Loucy (cell line): ENCODE measurements around the gene ALOX15.
"Not testable (repeated sequence)": the region's sequence is repeated elsewhere in the genome, so short reads cannot be mapped to it uniquely, and the experiment has no call there.

ENCODE experiments used
- H2AFZ ChIP-seq: fragments of 200-600 bp; sonication (generic); 2 replicates; pipeline ENCODE4 v1.6.0; 2016; ENCODE audit warnings: antibody characterized with exemption, mild to moderate bottlenecking, low read length, moderate library complexity
- H3F3A ChIP-seq: fragments of 200-600 bp; 2 replicates; pipeline ENCODE4 v1.6.0; 2016; ENCODE audit warnings: antibody characterized with exemption, low read depth, mild to moderate bottlenecking
- H3K27me3 ChIP-seq: fragments of 200-600 bp; sonication (generic); 2 replicates; pipeline ENCODE4 v1.6.1; 2014; ENCODE audit warnings: low read length, mild to moderate bottlenecking; ENCODE audit not compliant: insufficient read depth, poor library complexity, severe bottlenecking
- H3K36me3 ChIP-seq: fragments of 200-600 bp; sonication (generic); 2 replicates; pipeline ENCODE4 v1.6.1; 2016; ENCODE audit warnings: low read length; ENCODE audit not compliant: insufficient read depth
- H3K4me1 ChIP-seq: fragments of 200-600 bp; sonication (generic); 2 replicates; pipeline ENCODE4 v1.5.1; 2014; ENCODE audit warnings: low read length, mild to moderate bottlenecking; ENCODE audit not compliant: insufficient read depth, poor library complexity, severe bottlenecking
- H3K4me2 ChIP-seq: fragments of 200-600 bp; sonication (generic); 2 replicates; pipeline ENCODE4 v1.6.0; 2014; ENCODE audit warnings: antibody characterized with exemption, low read length, low read depth, mild to moderate bottlenecking; ENCODE audit not compliant: poor library complexity, severe bottlenecking
- H3K4me3 ChIP-seq: fragments of 200-600 bp; sonication (generic); 2 replicates; pipeline ENCODE4 v1.5.1; 2014; ENCODE audit warnings: low read length, mild to moderate bottlenecking, mixed read lengths; ENCODE audit not compliant: poor library complexity, severe bottlenecking
- H3K79me2 ChIP-seq: fragments of 200-600 bp; sonication (generic); 2 replicates; pipeline ENCODE4 v1.6.1; 2014; ENCODE audit warnings: low read length; ENCODE audit not compliant: insufficient read depth
- H3K9ac ChIP-seq: fragments of 200-600 bp; sonication (generic); 2 replicates; pipeline ENCODE4 v1.6.0; 2014; ENCODE audit warnings: mild to moderate bottlenecking, low read depth, low read length, moderate library complexity; ENCODE audit not compliant: poor library complexity, severe bottlenecking
- H3K9me2 ChIP-seq: fragments of 200-600 bp; sonication (generic); replicated peaks from 2 replicates; pipeline ENCODE4 v1.6.1; 2016; ENCODE audit warnings: low read depth, low read length, mixed read lengths
- H3K9me3 ChIP-seq: fragments of 200-600 bp; sonication (generic); 2 replicates; pipeline ENCODE4 v1.6.1; 2014; ENCODE audit warnings: mild to moderate bottlenecking, antibody characterized with exemption, low read length, low read depth; ENCODE audit not compliant: insufficient read depth
- H4K20me1 ChIP-seq: fragments of 200-600 bp; sonication (generic); 2 replicates; pipeline ENCODE4 v1.6.0; 2014; ENCODE audit warnings: antibody characterized with exemption, low read length, mild to moderate bottlenecking; ENCODE audit not compliant: insufficient read depth, poor library complexity, severe bottlenecking
- CTCF ChIP-seq: fragments of 200-600 bp; sonication (generic); conservative IDR thresholded peaks from 2 replicates; pipeline ENCODE4 v1.5.1; 2014; ENCODE audit warnings: mild to moderate bottlenecking, antibody characterized with exemption, low read length
- EZH2phosphoT487 ChIP-seq: fragments of 200-600 bp; IDR thresholded peaks from 2 replicates; pipeline ENCODE4 v1.6.1; 2018; ENCODE audit warnings: antibody characterized with exemption, mild to moderate bottlenecking, moderate library complexity, borderline replicate concordance

The ALOX15 gene

GRCh38 chr17:4643676-4644075, 2.2 kb upstream of the ALOX15 start:
- no peak overlapping the region for H3K4me3 ChIP-seq
- H4K20me1 ChIP-seq: no peaks in the 10 kb centered on the region
- H3F3A ChIP-seq: no peaks in the 10 kb centered on the region
- TF ChIP-seq CTCF: no peak
- TF ChIP-seq EZH2phosphoT487: no peak
- no peaks in the 10 kb centered on the region for H3K79me2 ChIP-seq
- H3K4me2 ChIP-seq: no peak overlapping the region
- H2AFZ ChIP-seq: no peak overlapping the region
- H3K4me1 ChIP-seq: no peaks in the 10 kb centered on the region
- H3K9me2 ChIP-seq: no peaks in the 10 kb centered on the region
- no peak overlapping the region for H3K9ac ChIP-seq
- H3K36me3 ChIP-seq: no peaks in the 10 kb centered on the region
- H3K27me3 ChIP-seq: no peaks in the 10 kb centered on the region
- H3K9me3 ChIP-seq: no peaks in the 10 kb centered on the region

DNA sequence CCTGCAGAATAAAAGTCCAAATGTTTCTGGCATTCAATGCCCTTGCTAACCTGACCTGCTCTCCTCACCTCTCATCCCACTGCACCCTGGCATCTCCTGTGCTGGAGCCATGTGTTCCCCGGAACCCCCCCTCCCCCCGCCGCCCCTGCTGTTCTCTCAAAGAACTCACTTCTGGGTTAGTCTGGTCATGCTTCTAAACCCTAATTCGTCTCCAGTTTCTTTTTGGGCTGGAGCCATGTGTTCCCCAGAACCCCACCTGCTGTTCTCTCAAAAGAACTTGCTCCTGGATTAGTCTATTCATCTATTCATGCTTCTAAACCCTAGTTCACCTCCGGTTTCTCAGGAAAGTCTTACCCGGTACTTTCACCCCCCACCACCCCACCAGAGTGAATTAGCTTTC, 808 bp upstream of the ALOX15 start:
- Histone ChIP-seq H3F3A (no peaks in the 10 kb centered on the region), H3K9ac (no peak overlapping the region), H3K4me1 (no peaks in the 10 kb centered on the region), H3K9me2 (no peaks in the 10 kb centered on the region), H4K20me1 (no peaks in the 10 kb centered on the region), H3K79me2 (no peaks in the 10 kb centered on the region), H2AFZ (no peak overlapping the region), H3K4me3 (no peak overlapping the region), H3K27me3 (no peaks in the 10 kb centered on the region), H3K4me2 (no peak overlapping the region), H3K36me3 (no peaks in the 10 kb centered on the region), H3K9me3 (no peaks in the 10 kb centered on the region)
- TF ChIP-seq CTCF (no peak), EZH2phosphoT487 (no peak)

GRCh38 chr17:4640569-4641188, 799 bp downstream of the ALOX15 start:
- not testable (repeated sequence) for H3K9ac ChIP-seq, H3K9me2 ChIP-seq, H3K4me2 ChIP-seq, H3F3A ChIP-seq, H4K20me1 ChIP-seq, H3K4me3 ChIP-seq, H3K79me2 ChIP-seq, H3K36me3 ChIP-seq, H3K4me1 ChIP-seq, H3K27me3 ChIP-seq, H2AFZ ChIP-seq, H3K9me3 ChIP-seq

DNA sequence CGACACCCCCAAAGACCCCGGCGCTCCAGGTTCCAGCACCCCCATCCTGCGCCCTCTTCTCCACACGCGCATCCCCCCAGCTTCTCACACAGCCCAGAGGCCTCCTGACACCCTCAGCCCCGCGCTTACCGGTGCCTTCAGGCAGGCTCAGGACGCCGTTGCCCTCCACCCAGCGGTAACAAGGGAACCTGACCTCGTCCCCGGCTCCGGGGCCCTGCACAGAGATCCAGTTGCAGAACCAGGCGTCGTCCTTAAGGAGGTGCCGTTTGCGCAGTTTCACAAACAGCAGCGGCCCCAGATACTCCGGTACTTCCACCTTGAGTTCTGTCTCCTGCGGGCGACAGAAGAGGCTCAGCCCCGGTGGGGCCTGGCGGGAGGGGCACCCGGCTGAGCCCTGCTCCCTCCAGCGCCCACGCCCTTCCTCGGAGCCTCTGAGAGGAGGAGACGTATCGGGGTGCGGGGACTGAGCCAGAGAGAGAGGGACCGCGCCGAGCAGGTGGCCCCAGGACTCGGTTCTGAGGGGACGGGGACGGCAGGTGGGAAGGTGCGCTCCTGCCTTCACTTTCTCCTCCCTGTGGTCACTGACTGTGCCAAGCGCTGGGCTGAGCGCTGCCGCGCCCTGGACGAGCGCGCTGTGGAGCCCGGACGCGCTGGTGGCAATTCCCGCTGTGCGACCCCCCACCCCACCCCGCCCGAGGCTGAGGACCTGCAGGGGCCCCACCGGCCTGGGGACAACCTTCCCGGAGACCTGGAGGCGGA, 2.0 kb downstream of the ALOX15 start:
- not testable (repeated sequence) for H4K20me1 ChIP-seq, H3K4me2 ChIP-seq, H3K9me2 ChIP-seq, H3F3A ChIP-seq, H3K9me3 ChIP-seq, H3K36me3 ChIP-seq, H3K9ac ChIP-seq, H3K27me3 ChIP-seq, H3K79me2 ChIP-seq, H2AFZ ChIP-seq, H3K4me1 ChIP-seq
- H3K4me3 ChIP-seq: peak overlapping the region; percentile 56

DNA sequence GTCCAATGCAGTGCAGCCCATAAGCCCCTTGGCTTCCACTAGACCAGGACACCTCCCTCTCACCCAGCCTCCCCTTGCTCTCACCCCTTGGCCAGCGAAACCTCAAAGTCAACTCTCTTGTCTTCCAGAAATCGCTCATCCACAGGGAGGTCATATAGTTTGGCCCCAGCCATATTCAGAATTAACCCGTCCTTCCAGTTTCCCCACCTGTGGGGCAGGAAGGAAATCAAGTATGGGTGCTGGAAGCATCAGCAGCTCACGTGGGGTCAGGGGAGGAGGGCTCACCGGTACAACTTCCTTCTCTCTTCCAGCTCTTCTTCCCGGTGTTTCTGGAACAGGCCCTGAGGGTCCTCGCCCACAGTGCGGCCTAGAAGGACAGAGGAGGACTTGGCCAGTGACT, 2.7 kb downstream of the ALOX15 start:
- not testable (repeated sequence) for H4K20me1 ChIP-seq, H3K4me2 ChIP-seq, H3K4me1 ChIP-seq, H3K4me3 ChIP-seq, H3K9me3 ChIP-seq, H3K9ac ChIP-seq, H3K9me2 ChIP-seq, H3K36me3 ChIP-seq, H3K79me2 ChIP-seq, H2AFZ ChIP-seq, H3K27me3 ChIP-seq, H3F3A ChIP-seq
